Myocyte (in vitro differentiated cells): Measurements from ENCODE around the gene KANTR. TPM values are rescaled to one million over a fixed set of nuclear protein-coding genes. Genes with fewer than 3 reads are reported as not detected.

ENCODE experiments used
- DNase-seq: peaks from one replicate; pipeline ENCODE4 v3.0.0-alpha.2; 2012; ENCODE audit warnings: low read depth
- polyA plus RNA-seq: library from polyadenylated mRNA; unstranded; fragments of >200 nt; gene quantifications from one replicate; pipeline ENCODE4 v1.2.1, GENCODE V29; 2012; ENCODE audit warnings: missing spikeins
- total RNA-seq: library from RNA; depleted of rRNA; stranded (reverse); fragments of >200 nt; gene quantifications from 2 replicates; pipeline ENCODE4 v1.2.3, GENCODE V29; 2014

KANTR gene, protein sequence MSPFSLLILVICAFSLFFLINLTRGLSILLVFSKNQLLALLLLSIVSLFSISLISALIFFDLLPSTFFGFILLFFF
- total RNA-seq = 3.3 and 4.2 TPM in 2 replicates
- polyA plus RNA-seq = 1.9 TPM

DNA sequence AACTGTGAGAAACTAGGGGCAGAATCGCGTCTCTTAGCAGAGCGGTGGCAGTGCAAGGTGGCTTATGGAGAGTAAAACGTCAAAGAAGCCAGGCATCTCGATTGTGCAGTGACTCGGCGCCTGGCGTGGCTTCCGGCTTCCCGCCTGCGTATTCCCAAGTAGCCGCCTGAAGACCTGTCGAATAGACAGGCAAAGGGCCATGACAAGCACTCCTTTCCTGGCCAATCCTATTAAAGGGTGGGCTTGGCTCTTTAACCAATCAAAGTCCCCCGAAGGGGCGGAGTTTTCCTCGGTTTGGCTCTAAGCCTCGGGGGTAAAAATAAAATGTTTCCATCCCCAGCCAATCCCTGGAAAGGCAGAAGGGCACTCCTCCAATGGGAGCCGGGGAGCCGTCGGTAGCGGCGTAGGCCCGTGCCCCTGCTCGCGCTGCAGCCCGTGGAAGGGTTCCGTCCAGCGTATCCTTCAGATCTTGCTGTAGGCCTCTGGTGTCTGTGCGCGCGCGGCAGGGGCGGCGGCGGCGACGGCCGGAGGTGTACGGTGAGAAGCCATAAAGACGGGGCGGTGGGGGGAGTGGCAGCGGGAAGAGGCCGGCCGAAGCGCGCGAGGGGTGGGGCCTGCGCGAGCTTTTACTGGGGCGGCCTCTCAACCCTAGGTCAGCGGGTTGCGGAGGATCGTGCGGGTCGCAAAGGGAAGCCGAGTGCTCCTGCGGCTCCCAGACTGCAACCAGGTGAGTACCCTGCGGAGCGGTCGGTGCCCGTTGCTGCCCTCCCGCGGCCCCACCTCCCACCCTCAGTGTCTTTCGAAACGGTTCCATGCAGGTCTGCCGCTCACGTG, at the start of gene KANTR:
KANTR (plus strand) TSS at position 395 of the 834 bp plus-strand sequence. CDS start 30,131 bp downstream, outside the sequence.
- DNase-seq = peak; percentile 96

DNA sequence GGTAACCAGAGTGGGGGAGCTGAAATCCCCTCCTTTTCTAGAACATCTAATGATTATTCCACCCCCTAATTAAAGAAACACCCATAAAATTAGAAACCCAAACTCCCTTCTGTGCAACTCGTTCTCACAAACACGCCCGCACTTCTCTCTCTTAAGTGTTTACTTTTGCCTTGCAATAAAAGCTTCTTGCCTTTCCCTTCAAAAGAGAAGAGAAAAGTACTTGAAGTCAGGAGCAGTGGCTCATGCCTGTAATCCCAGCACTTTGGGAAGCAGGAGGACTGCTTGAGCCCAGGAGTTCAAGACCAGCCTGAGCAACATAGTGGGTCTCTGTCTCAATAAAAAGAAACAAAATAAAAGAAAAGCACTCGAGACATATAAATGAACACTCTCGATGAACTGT, 48.9 kb upstream of the KANTR start:
- no peak for DNase-seq

DNA sequence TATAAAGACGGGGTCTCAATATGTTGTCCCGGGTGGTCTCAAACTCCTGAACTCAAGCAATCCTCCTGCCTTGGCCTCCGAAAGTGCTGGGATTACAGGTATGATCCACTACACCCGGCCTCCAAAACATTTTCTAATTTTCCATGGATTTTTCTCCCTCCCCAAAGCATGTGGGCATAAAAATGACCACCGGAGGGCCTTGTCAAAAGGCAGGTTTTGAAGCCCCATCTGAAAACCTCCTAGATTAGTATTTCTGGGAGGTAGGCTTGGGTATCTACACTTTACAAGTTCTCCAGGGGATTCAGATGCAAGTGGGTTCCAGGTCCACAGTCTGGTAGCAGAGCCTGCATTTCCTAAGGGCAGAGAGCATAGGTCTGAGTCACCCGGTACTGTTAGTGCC, 46.7 kb upstream of the KANTR start:
- no peak for DNase-seq

DNA sequence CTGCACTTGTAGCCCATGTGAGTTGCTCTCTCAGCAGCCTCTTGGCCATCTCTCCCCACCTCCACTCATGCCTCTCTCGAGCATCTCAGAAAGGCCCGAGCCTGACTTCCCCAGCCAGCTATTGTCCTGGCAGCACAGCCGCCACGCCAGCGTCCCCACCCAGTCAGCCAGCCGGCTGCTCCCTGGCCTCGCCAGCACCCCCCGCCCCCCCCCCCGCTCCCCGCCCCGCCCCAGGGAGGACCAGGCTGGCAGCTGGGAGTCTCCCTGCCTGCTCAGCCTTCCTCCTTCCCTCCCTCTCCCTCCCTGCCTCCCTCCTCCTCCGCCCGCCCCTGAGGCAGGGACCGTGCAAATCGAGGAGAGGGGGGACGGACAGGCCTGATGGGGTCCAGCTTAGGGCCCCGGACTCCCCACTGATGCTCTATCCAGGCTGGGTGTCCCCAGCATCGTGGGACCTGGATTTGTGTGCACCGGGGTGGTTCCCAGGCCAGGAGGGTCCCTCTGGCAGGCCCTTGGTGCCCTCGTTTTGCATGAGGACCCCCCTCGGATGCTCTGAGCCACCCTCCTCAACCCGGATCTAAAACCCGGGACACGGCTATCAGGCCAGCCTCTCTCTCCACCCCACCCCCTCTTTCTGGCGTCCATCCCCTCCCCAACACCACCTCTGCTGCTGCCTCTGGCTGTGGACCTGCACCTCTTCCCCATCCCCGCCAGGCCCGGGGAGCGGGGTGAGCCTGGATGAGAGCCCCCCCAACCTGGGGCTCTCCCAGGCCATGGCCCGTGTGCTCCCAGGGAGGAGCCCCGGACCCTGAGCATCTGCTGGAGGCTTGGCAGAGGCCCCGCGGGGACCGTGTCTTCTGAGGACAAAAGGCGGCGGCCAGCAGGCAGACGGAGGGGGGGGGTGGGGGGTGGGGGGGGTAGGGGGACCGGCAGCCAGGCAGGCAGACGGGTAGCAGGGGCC, 45.5 kb upstream of the KANTR start, which contains the start of gene GPR173:
GPR173 (plus strand) TSS at position 621 of the 958 bp plus-strand sequence. CDS start 27,833 bp downstream, outside the sequence.
- DNase-seq = peak; percentile 73

DNA sequence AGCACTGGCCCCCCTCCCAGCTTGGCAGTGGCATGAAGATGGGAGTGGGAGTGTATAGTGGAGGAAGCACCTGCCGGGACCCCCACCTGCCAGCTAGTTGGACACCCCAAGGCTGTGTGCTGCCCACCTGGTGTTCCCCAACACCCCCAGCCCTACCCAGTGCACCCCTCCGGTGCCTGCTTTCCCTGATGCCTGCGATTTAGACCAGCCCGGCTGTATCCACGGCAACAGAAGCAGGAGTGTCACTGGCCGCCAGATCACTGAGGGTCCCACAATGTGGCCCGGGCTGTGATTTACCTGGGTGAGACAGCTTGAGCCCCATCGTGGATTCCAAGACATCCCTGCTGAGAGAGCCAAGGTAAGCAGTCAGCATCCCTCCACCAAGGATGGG, 44.8 kb upstream of the KANTR start:
- no peak for DNase-seq

DNA sequence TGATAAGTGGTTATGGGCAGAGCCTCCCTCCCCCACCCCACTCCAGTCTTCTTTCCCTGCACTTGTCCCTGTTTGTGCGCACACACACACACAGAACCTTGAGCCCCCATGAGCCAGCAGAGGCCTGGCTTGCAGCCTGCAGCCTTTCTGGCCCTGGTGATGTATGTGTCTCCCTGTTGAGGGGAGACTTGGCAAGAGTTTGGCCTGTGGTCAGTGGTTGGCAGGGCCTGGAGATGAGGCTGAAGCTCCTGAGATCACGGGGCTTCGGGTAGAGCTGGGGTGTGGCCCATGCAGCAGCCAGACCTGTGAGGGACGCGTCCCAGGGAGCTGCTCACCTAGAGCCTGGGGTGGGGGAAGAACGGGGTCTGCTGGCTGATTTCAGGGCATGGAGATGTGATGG, 43.1 kb upstream of the KANTR start:
- peak; percentile 27 for DNase-seq

DNA sequence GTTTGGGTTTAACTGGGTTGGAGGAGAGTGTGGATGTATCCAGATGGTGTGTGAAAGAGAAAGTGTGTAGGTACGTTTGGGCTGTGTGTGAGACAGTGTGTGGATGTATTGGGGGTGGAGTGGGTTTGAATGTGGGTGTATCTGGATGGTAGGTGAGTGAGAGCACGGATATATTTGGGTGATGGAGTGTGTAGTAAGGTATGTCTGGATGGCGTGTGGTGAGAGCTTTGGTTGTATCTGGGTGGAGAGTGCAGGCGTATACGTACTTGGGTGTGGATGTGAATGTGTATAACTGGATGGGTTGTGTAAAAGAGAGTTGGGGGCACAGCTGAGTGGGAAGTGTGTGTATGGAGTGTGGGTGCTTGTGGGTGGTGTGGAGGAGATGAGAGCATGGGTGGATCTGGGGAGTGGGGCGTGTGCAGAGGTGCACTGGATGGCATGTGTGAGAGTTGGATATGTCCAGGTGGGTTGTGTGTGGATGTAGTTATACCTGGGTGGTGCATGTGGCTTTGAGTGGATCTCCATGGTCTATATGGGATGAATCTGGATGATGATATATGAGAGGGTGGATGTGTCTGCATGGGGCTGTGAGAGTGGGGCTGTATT, 38.6 kb upstream of the KANTR start:
- no peak for DNase-seq

DNA sequence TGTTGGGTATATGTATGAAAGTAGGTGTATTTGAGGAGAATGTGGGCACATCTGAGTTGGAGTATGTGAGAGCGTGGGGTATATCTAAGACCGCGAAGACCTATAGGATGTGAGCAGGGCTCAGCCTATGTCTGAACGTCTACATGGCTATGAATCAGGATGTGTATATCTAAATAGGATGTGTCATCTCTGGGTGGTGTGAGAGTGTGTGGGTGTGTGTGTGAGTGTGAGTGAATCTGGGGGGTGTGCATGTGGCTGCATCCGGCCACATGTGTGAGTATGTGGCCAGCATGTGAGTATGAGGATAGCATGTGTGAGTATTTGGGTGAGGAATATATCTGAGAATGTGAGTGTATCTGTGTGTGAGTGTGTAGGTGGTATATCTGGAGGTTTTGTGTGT, 37.6 kb upstream of the KANTR start:
- no peak for DNase-seq

DNA sequence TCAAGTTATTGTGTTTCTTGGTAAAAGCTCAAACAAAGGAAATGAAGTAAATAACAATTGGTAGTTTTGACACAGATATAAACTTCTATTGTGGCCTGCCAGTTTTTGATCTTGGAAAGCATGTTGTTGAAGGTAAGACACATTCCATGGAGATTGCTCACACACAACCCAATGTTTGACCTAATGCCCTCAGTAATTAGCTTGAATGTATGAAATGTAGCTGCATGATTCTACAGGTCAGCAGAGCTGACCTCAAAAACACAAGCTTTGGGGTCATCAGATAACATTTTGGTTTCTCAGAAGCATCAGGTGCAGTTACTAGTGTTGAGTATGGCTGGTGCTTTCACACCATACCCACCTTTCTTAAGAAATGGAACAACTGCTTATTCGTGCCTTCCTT, 28.8 kb upstream of the KANTR start:
- DNase-seq = no peak

DNA sequence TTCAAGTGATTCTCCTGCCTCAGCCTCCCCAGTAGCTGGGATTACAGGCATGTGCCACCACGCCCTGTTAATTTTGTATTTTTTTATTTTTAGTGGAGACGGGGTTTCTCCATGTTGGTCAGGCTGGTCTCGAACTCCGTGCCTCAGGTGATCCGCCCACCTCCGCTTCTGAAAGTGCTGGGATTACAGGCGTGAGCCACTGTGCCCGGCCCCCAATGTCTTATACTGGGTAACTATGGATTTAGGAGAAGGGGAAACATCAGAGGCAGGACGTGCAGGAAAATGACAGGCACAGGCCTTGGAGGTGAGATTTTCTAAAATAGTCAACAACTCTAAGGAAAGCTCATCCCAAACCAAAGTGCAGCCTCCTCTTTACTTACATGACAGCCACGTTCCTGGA, 22.9 kb upstream of the KANTR start:
- no peak for DNase-seq

DNA sequence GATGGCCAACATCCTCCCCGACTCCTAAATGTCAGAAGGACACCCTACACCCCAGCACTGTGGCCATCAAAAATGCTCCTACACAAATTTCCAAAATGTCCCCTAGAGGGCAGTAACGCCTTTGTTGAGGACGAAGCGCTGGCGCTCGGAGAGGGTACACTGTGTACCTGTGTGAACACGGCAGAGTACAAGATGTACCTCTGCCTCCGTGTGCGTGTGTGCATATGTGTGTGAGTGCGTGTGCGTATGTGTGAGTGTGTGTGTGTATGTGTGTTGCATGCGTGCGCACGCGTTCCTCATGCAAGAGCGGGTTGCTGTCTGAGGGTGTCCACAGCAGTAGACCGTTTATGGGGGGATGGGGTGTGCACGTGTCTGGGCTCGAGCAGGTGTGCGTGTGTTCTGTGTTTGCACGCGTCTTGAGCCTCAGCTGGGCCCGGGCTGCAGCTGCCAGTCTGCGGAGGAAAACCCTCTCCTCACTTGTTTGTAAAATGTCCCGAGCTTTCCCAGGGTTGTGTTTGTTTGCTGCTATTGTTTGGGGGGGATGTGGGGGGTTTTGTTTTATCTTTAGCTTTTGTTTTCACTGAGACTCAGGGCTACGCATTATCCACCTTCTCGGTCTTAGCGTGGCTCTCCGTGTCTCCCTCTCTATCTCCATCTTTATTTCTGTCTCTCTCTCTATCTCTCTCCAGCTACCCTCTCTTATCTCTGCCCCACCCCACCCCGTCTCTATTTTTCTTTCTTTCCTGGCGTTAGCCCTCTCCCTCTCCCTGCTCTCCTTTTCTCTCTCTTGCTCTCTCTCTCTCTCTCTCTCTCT, 22.1 kb upstream of the KANTR start:
- DNase-seq = peak; percentile 69

DNA sequence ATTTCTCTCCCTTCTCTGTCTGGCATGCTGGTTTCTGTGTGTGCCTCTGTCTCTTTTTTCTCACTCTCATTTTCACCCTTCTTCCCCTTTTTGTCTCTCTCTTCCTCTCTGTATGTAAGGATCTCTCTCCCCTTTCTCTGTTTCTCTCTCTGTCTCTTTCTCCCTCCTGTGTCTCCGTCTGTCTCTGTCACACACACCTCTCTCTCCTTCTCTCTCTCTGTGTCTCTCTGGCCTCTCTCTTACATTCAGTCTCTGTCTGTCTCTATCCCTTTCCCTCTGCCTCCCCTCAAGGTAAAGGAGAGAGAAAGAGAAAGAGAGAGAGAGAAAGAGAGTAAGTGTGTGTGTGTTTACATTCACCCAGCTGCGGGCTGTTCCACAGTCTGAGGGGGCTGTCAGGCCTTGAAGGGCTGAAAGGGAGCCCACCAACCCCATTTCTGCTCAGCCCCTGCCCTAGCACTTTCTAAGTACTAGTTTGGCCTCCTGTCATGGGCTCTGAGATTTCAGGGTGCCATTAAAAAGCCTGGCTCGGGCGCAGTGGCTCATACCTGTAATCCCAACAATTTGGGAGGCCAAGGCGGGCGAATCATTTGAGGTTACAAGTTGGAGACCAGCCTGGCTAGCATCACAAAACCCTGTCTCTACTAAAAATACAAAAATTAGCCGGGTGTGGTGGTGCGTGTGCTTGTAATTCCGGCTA, 21.4 kb upstream of the KANTR start:
- no peak for DNase-seq

DNA sequence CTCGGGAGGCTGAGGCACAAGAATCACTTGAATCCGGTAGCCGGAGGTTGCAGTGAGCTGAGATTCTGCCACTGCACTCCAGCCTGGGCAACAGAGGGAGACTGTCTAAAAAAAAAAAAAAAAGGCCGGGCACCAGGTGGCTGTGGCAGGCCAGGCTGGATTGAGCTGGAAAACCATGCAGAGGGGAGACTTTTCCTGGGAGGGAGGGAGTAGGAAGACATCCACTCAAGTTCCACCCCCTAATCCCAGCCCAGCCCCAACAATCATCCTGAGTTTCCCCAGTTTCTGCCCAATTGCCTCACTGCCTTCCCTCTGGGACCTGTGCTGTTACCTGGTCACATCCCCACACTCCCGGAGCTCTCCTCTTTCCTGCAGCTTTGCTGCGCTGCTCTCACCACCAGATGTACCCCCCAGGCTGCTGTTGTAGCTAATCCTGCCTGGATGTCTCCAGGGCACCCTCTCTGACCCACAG, 20.8 kb upstream of the KANTR start:
- DNase-seq = no peak

DNA sequence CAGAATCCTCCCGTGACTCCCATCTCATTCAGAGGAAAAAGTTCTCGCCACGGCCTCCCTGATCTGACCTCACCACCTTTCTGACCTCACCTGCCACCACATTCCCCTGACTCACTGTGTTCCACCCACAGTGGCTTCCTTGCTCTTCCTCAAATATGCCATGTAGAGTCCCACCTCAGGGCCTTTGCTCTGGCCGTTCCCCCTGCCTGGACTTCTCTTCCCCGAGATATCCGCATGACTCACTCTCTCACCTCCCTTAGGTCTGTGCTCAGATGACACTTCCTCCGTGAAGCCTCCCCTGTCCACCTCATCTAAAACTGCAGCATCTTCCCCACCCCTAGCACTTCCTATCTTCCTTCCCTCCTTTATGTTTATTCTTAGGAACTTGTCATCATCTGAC, 18.9 kb upstream of the KANTR start:
- no peak for DNase-seq

DNA sequence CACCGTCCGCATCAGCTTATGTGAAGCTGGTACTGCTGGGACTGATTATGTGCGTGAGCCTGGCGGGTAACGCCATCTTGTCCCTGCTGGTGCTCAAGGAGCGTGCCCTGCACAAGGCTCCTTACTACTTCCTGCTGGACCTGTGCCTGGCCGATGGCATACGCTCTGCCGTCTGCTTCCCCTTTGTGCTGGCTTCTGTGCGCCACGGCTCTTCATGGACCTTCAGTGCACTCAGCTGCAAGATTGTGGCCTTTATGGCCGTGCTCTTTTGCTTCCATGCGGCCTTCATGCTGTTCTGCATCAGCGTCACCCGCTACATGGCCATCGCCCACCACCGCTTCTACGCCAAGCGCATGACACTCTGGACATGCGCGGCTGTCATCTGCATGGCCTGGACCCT, 17.3 kb upstream of the KANTR start:
- DNase-seq = no peak

DNA sequence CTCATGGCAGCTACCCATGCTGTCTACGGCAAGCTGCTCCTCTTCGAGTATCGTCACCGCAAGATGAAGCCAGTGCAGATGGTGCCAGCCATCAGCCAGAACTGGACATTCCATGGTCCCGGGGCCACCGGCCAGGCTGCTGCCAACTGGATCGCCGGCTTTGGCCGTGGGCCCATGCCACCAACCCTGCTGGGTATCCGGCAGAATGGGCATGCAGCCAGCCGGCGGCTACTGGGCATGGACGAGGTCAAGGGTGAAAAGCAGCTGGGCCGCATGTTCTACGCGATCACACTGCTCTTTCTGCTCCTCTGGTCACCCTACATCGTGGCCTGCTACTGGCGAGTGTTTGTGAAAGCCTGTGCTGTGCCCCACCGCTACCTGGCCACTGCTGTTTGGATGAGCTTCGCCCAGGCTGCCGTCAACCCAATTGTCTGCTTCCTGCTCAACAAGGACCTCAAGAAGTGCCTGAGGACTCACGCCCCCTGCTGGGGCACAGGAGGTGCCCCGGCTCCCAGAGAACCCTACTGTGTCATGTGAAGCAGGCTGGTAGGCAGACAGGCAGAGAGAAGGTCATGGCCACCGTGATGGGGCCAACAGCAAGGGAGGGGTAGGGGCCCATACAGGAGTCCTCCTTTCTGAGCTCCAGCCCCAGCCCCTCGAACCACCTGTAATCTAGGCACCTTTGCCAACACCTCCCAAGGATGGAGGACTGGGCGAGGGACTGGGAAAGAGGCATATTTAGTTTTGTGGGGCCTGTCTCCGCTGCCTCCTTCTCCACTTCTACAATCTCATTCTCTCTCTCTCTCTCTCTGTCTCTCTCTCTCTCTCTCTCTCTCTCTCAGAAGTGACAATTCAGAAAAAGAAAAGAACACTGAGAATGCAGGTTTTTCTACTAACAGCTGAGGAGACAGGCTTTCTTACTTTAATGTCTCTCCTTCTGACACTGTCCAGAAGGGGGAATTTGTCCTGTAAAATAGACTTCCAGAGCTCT, 16.4 kb upstream of the KANTR start:
- DNase-seq = no peak

DNA sequence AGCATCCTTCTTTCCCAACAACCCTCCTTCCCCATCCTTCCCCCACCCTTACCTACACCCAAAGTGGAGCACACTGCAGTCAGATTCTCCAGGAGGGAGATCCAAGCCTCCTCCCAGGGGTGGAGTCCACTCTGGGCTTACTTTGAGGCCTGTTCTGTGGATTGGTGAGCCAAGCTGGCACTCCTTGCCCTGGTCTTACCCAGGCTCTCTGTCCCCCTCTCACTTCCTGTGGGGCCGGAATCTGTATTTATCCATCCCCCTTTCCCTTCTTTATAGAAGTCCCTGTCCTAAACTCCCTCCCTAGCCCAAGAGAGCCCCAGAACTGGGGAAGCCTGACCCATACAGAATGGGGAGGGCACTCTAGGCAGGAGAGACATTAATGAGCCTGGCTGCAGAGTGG, 15.0 kb upstream of the KANTR start:
- DNase-seq = no peak
